Liver (tissue), 3 donors: ENCODE results near the gene ERN1.

Experiments used
- FOXA1 ChIP-seq: IDR thresholded peaks from 2 replicates; pipeline ENCODE4 v1.6.1; 2016; ENCODE audit warnings: antibody characterized with exemption
- GABPA ChIP-seq, 2 donors: IDR thresholded peaks in 1 of 2; conservative IDR thresholded peaks in 1 of 2; 2 replicates each; pipeline ENCODE4 v1.6.1; 2016; ENCODE audit warnings: antibody characterized with exemption in 2 of 2, mild to moderate bottlenecking in 1 of 2, moderate library complexity in 1 of 2
- JUND ChIP-seq, 2 donors: IDR thresholded peaks; 2 replicates each; pipeline ENCODE4 v1.6.1; 2016; ENCODE audit warnings: antibody characterized with exemption in 2 of 2
- RAD21 ChIP-seq, 2 donors: IDR thresholded peaks; 2 replicates each; pipeline ENCODE4 v1.6.1; 2016; ENCODE audit warnings: antibody characterized with exemption in 2 of 2, mild to moderate bottlenecking in 2 of 2
- TAF1 ChIP-seq: conservative IDR thresholded peaks from 2 replicates; pipeline ENCODE4 v1.6.1; 2016; ENCODE audit warnings: antibody characterized with exemption, mild to moderate bottlenecking
- YY1 ChIP-seq: IDR thresholded peaks from 2 replicates; pipeline ENCODE4 v1.6.1; 2016; ENCODE audit warnings: antibody characterized with exemption, mild to moderate bottlenecking
- TF ChIP-seq, protein P1 (sequence below): fragments of 150-350 bp; IDR thresholded peaks from 2 replicates; pipeline ENCODE4 v1.5.1; 2017; ENCODE audit warnings: improper control_type of control experiment, low read depth, low read length; ENCODE audit not compliant: missing input control
- TF ChIP-seq, protein P2 (sequence below): IDR thresholded peaks from 2 replicates; pipeline ENCODE4 v1.6.1; 2016; ENCODE audit warnings: antibody characterized with exemption
- TF ChIP-seq, protein P3 (sequence below): IDR thresholded peaks from 2 replicates; pipeline ENCODE4 v1.6.1; 2016; ENCODE audit warnings: antibody characterized with exemption, mild to moderate bottlenecking
- TF ChIP-seq, protein P4 (sequence below): IDR thresholded peaks from 2 replicates; pipeline ENCODE4 v1.6.1; 2016; ENCODE audit warnings: antibody characterized with exemption
- donor health status: healthy.
- donor health status: healthy.

DNA sequence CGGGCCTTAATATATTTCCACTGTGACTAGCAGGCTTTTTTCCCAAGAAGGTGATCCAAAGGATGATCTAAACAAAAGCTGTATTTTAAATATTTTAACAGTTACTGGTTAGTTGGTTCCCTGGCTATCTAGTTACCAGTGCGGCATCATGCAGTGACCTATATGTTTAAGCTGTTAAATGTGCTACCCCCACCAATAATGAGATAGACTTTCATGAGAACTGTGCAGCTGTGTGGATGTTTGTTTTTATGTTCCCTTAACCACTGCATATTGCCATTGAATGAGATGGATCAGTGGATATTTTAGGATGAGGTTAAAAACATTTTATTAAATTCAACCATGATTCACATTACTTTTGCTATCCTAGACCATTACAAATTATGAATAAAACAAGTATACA is 16.9 kb downstream of the ERN1 start:
- TF ChIP-seq, protein P1, sequence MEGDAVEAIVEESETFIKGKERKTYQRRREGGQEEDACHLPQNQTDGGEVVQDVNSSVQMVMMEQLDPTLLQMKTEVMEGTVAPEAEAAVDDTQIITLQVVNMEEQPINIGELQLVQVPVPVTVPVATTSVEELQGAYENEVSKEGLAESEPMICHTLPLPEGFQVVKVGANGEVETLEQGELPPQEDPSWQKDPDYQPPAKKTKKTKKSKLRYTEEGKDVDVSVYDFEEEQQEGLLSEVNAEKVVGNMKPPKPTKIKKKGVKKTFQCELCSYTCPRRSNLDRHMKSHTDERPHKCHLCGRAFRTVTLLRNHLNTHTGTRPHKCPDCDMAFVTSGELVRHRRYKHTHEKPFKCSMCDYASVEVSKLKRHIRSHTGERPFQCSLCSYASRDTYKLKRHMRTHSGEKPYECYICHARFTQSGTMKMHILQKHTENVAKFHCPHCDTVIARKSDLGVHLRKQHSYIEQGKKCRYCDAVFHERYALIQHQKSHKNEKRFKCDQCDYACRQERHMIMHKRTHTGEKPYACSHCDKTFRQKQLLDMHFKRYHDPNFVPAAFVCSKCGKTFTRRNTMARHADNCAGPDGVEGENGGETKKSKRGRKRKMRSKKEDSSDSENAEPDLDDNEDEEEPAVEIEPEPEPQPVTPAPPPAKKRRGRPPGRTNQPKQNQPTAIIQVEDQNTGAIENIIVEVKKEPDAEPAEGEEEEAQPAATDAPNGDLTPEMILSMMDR = no peak
- TF ChIP-seq GABPA (IDR thresholded peaks at IDR 0.05 in 1 of 2, conservative IDR thresholded peaks at IDR 0.05 in 1 of 2) (no peak), TAF1 (no peak), RAD21 (IDR thresholded peaks at IDR 0.05) (no peak), YY1 (no peak), JUND (IDR thresholded peaks at IDR 0.05) (no peak), FOXA1 (no peak)
- TF ChIP-seq, protein P2, sequence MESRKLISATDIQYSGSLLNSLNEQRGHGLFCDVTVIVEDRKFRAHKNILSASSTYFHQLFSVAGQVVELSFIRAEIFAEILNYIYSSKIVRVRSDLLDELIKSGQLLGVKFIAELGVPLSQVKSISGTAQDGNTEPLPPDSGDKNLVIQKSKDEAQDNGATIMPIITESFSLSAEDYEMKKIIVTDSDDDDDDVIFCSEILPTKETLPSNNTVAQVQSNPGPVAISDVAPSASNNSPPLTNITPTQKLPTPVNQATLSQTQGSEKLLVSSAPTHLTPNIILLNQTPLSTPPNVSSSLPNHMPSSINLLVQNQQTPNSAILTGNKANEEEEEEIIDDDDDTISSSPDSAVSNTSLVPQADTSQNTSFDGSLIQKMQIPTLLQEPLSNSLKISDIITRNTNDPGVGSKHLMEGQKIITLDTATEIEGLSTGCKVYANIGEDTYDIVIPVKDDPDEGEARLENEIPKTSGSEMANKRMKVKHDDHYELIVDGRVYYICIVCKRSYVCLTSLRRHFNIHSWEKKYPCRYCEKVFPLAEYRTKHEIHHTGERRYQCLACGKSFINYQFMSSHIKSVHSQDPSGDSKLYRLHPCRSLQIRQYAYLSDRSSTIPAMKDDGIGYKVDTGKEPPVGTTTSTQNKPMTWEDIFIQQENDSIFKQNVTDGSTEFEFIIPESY = no peak
- TF ChIP-seq, protein P3, sequence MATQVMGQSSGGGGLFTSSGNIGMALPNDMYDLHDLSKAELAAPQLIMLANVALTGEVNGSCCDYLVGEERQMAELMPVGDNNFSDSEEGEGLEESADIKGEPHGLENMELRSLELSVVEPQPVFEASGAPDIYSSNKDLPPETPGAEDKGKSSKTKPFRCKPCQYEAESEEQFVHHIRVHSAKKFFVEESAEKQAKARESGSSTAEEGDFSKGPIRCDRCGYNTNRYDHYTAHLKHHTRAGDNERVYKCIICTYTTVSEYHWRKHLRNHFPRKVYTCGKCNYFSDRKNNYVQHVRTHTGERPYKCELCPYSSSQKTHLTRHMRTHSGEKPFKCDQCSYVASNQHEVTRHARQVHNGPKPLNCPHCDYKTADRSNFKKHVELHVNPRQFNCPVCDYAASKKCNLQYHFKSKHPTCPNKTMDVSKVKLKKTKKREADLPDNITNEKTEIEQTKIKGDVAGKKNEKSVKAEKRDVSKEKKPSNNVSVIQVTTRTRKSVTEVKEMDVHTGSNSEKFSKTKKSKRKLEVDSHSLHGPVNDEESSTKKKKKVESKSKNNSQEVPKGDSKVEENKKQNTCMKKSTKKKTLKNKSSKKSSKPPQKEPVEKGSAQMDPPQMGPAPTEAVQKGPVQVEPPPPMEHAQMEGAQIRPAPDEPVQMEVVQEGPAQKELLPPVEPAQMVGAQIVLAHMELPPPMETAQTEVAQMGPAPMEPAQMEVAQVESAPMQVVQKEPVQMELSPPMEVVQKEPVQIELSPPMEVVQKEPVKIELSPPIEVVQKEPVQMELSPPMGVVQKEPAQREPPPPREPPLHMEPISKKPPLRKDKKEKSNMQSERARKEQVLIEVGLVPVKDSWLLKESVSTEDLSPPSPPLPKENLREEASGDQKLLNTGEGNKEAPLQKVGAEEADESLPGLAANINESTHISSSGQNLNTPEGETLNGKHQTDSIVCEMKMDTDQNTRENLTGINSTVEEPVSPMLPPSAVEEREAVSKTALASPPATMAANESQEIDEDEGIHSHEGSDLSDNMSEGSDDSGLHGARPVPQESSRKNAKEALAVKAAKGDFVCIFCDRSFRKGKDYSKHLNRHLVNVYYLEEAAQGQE = no peak
- TF ChIP-seq, protein P4, sequence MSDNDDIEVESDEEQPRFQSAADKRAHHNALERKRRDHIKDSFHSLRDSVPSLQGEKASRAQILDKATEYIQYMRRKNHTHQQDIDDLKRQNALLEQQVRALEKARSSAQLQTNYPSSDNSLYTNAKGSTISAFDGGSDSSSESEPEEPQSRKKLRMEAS = no peak
